H9 (cell line): ENCODE measurements around the gene NECTIN1. TPM values are rescaled to one million over a fixed set of nuclear protein-coding genes. Genes with fewer than 3 reads are reported as not detected.

Experiments
- DNase-seq: peaks from one replicate; pipeline ENCODE4 v3.0.0-alpha.2; 2017
- H2AFZ ChIP-seq: one replicate; pipeline ENCODE4 v1.6.1; 2013; ENCODE audit warnings: mild to moderate bottlenecking, low read length, control low read depth, moderate library complexity
- H2AK5ac ChIP-seq: 2 replicates; pipeline ENCODE4 v1.6.1; 2013; ENCODE audit warnings: low read length, control low read depth, mixed read lengths; ENCODE audit not compliant: insufficient read length
- H2BK120ac ChIP-seq: one replicate; pipeline ENCODE4 v1.6.1; 2013; ENCODE audit warnings: low read depth, mild to moderate bottlenecking, low read length, control low read depth, inconsistent platforms; ENCODE audit not compliant: poor library complexity, severe bottlenecking
- H2BK12ac ChIP-seq: 2 replicates; pipeline ENCODE4 v1.6.1; 2013; ENCODE audit warnings: low read length, control low read depth, mixed read lengths, low read depth; ENCODE audit not compliant: insufficient read length
- H2BK15ac ChIP-seq: 2 replicates; pipeline ENCODE4 v1.6.1; 2013; ENCODE audit warnings: low read depth, low read length, control low read depth
- H2BK20ac ChIP-seq: one replicate; pipeline ENCODE4 v1.6.1; 2013; ENCODE audit warnings: low read depth, mild to moderate bottlenecking, low read length, control low read depth, inconsistent platforms; ENCODE audit not compliant: poor library complexity, severe bottlenecking
- H2BK5ac ChIP-seq: 2 replicates; pipeline ENCODE4 v1.6.1; 2013; ENCODE audit warnings: low read length, control low read depth, mixed read lengths; ENCODE audit not compliant: insufficient read length
- H3K14ac ChIP-seq: 2 replicates; pipeline ENCODE4 v1.6.1; 2013; ENCODE audit warnings: low read length, control low read depth; ENCODE audit not compliant: insufficient read depth
- H3K18ac ChIP-seq: 2 replicates; pipeline ENCODE4 v1.6.1; 2013; ENCODE audit warnings: low read depth, mild to moderate bottlenecking, mixed read lengths, low read length, control low read depth; ENCODE audit not compliant: insufficient read length
- H3K23ac ChIP-seq: 2 replicates; pipeline ENCODE4 v1.6.1; 2013; ENCODE audit warnings: low read length, control low read depth, mixed read lengths, low read depth; ENCODE audit not compliant: insufficient read length
- H3K23me2 ChIP-seq: 2 replicates; pipeline ENCODE4 v1.6.1; 2013; ENCODE audit warnings: low read depth, mild to moderate bottlenecking, mixed read lengths, low read length, control low read depth; ENCODE audit not compliant: insufficient read length, poor library complexity, severe bottlenecking
- H3K27ac ChIP-seq: 2 replicates; pipeline ENCODE4 v1.5.1; 2013; ENCODE audit warnings: low read length, control low read depth, mixed read lengths, low read depth; ENCODE audit not compliant: insufficient read length
- H3K27me3 ChIP-seq: 2 replicates; pipeline ENCODE4 v1.6.1; 2013; ENCODE audit warnings: low read length, control low read depth, inconsistent platforms; ENCODE audit not compliant: insufficient read depth
- H3K4ac ChIP-seq: 2 replicates; pipeline ENCODE4 v1.6.1; 2013; ENCODE audit warnings: low read depth, mild to moderate bottlenecking, control low read depth, inconsistent platforms, low read length, moderate library complexity
- H3K4me1 ChIP-seq: 2 replicates; pipeline ENCODE4 v1.6.1; 2013; ENCODE audit warnings: low read length, control low read depth, inconsistent platforms; ENCODE audit not compliant: insufficient read depth
- H3K4me2 ChIP-seq: 2 replicates; pipeline ENCODE4 v1.6.1; 2013; ENCODE audit warnings: low read length, control low read depth, mixed read lengths; ENCODE audit not compliant: insufficient read length, insufficient read depth
- H3K56ac ChIP-seq: 2 replicates; pipeline ENCODE4 v1.6.1; 2013; ENCODE audit warnings: low read depth, mild to moderate bottlenecking, mixed read lengths, low read length, control low read depth; ENCODE audit not compliant: insufficient read length
- H3K79me1 ChIP-seq: 2 replicates; pipeline ENCODE4 v1.6.1; 2013; ENCODE audit warnings: low read depth, mild to moderate bottlenecking, moderate library complexity, low read length, control low read depth, inconsistent platforms; ENCODE audit not compliant: insufficient read depth, poor library complexity, severe bottlenecking
- H3K79me2 ChIP-seq: 2 replicates; pipeline ENCODE4 v1.6.1; 2013; ENCODE audit warnings: low read length, control low read depth, inconsistent platforms; ENCODE audit not compliant: insufficient read depth
- H3K9ac ChIP-seq: 2 replicates; pipeline ENCODE4 v1.6.1; 2013; ENCODE audit warnings: low read length, control low read depth, mixed read lengths; ENCODE audit not compliant: insufficient read length; ENCODE audit errors: extremely low read depth
- H3K9me3 ChIP-seq: one replicate; pipeline ENCODE4 v1.6.1; 2013; ENCODE audit warnings: low read depth, low read length, inconsistent platforms; ENCODE audit not compliant: control insufficient read depth
- H3T11ph ChIP-seq: one replicate; pipeline ENCODE4 v1.6.1; 2013; ENCODE audit warnings: mild to moderate bottlenecking, low read length, control low read depth, inconsistent platforms
- H4K20me1 ChIP-seq: one replicate; pipeline ENCODE4 v1.6.1; 2013; ENCODE audit not compliant: control insufficient read depth, insufficient read length, insufficient read depth
- H4K5ac ChIP-seq: 2 replicates; pipeline ENCODE4 v1.6.1; 2013; ENCODE audit warnings: low read depth, mild to moderate bottlenecking, mixed read lengths, low read length, control low read depth; ENCODE audit not compliant: insufficient read length
- H4K8ac ChIP-seq: replicated peaks from 2 replicates; pipeline ENCODE4 v1.6.1; 2013; ENCODE audit warnings: low read length, control low read depth, mixed read lengths, low read depth; ENCODE audit not compliant: insufficient read length
- H4K91ac ChIP-seq: 2 replicates; pipeline ENCODE4 v1.6.1; 2013; ENCODE audit warnings: low read depth, mild to moderate bottlenecking, moderate library complexity, mixed read lengths, low read length, control low read depth; ENCODE audit not compliant: insufficient read length
- H3K27ac Mint-ChIP-seq, 3 experiments: 2 replicates in 2 of 3; 3 replicates in 1 of 3; pipeline ENCODE4 v1.8.0; 2020 to 2021; ENCODE audit warnings: mixed read lengths in 3 of 3, mild to moderate bottlenecking in 1 of 3, moderate library complexity in 1 of 3
- H3K27me3 Mint-ChIP-seq: 2 replicates; pipeline ENCODE4 v1.8.0; 2021; ENCODE audit warnings: low read depth, mild to moderate bottlenecking, moderate library complexity, mixed read lengths
- H3K36me3 Mint-ChIP-seq, 3 experiments: 2 replicates in 2 of 3; 3 replicates in 1 of 3; pipeline ENCODE4 v1.8.0; 2020 to 2021; ENCODE audit warnings: low read depth in 3 of 3, mixed read lengths in 3 of 3; ENCODE audit not compliant: insufficient read depth in 1 of 3
- H3K4me1 Mint-ChIP-seq, 2 experiments: 2 replicates each; pipeline ENCODE4 v1.8.0; 2020; ENCODE audit warnings: mixed read lengths in 2 of 2
- H3K4me3 Mint-ChIP-seq, 2 experiments: 2 replicates in 1 of 2; 3 replicates in 1 of 2; pipeline ENCODE4 v1.8.0; 2020 to 2021; ENCODE audit warnings: mild to moderate bottlenecking in 2 of 2, mixed read lengths in 2 of 2, moderate library complexity in 1 of 2
- H3K9me3 Mint-ChIP-seq, 2 experiments: 2 replicates in 1 of 2; 3 replicates in 1 of 2; pipeline ENCODE4 v1.8.0; 2020; ENCODE audit warnings: mild to moderate bottlenecking in 2 of 2, mixed read lengths in 2 of 2, moderate library complexity in 1 of 2
- CTCF ChIP-seq: fragments of 200-600 bp; sonication (generic); conservative IDR thresholded peaks from 3 replicates; pipeline ENCODE4 v1.8.0; 2021; ENCODE audit warnings: antibody characterized with exemption, mild to moderate bottlenecking
- WGBS: extraction: QIAGEN DNeasy Blood & Tissue Kit; methylation state at CpG from one replicate; pipeline ENCODE4 v1.1.7; 2013; ENCODE audit warnings: missing lambda C conversion rate, low lambda C conversion rate, mixed read lengths; ENCODE audit not compliant: insufficient read length; ENCODE audit errors: extremely low coverage; 5-methylcytosine and 5-hydroxymethylcytosine counted together
- total RNA-seq: library from RNA; stranded (reverse); gene quantifications from 2 replicates; pipeline ENCODE4 v1.2.1, GENCODE V29; 2021

The NECTIN1 gene
- total RNA-seq, 1 experiment from 2014 or later: 113 TPM

- H3K9ac ChIP-seq: no peak overlapping the region
- no peak overlapping the region for H3K4ac ChIP-seq
- H3K56ac ChIP-seq: no peak overlapping the region
- no peak overlapping the region for H4K8ac ChIP-seq
- H3K27ac Mint-ChIP-seq: peak overlapping the region; percentile 57 to 96 (median 91); a peak in 4 of 7 replicates
- H3K79me1 ChIP-seq: peaks cover 8% of the 10 kb centered on the region
- no peak overlapping the region for H3T11ph ChIP-seq
- peak overlapping the region in 1 of 2 experiments; percentile 17; a peak in 1 of 5 replicates for H3K4me3 Mint-ChIP-seq
- H3K79me2 ChIP-seq: peaks cover 7% of the 10 kb centered on the region; the same call in 1 of the 2 replicates
- no peak overlapping the region for H2AK5ac ChIP-seq
- H3K27me3 Mint-ChIP-seq: no peaks in the 10 kb centered on the region; the same call in 1 of the 2 replicates
- H3K36me3 Mint-ChIP-seq: no peaks in the 10 kb centered on the region; a peak in 1 of 7 replicates
- H3K4me1 ChIP-seq: peaks cover 20% of the 10 kb centered on the region
- no peaks in the 10 kb centered on the region; a peak in 1 of 5 replicates for H3K9me3 Mint-ChIP-seq
- H2BK5ac ChIP-seq: no peak overlapping the region
- peak; percentile 66 for DNase-seq
- no peak overlapping the region for H3K23ac ChIP-seq
- no peak overlapping the region for H4K91ac ChIP-seq
- no peak overlapping the region for H2BK20ac ChIP-seq
- H2AFZ ChIP-seq: no peak overlapping the region
- peaks cover 69 to 71% of the 10 kb centered on the region in 2 experiments for H3K4me1 Mint-ChIP-seq
- no CpG with 5 or more reads among the region's 20 CpGs for WGBS
- no peak overlapping the region for H3K27ac ChIP-seq
- no peak overlapping the region for H3K18ac ChIP-seq
- H2BK120ac ChIP-seq: no peak overlapping the region
- peak overlapping the region; percentile 58 for H3K14ac ChIP-seq
- no peaks in the 10 kb centered on the region for H3K9me3 ChIP-seq
- peaks cover 5% of the 10 kb centered on the region for H4K20me1 ChIP-seq
- TF ChIP-seq CTCF: no peak
- H3K23me2 ChIP-seq: no peaks in the 10 kb centered on the region
- no peak overlapping the region for H2BK12ac ChIP-seq
- no peaks in the 10 kb centered on the region for H3K27me3 ChIP-seq
- H4K5ac ChIP-seq: no peak overlapping the region
- no peak overlapping the region for H3K4me2 ChIP-seq
- H2BK15ac ChIP-seq: no peak overlapping the region
Observed at GRCh38 chr11:119696378-119697222, 32.4 kb downstream of the NECTIN1 start.
